H9 (cell line): ENCODE measurements around the gene TRRAP. TPM values are rescaled to one million over a fixed set of nuclear protein-coding genes. Genes with fewer than 3 reads are reported as not detected.

Experiments used
- DNase-seq: peaks from one replicate; pipeline ENCODE4 v3.0.0-alpha.2; 2017
- H2AFZ ChIP-seq: one replicate; pipeline ENCODE4 v1.6.1; 2013; ENCODE audit warnings: mild to moderate bottlenecking, low read length, control low read depth, moderate library complexity
- H2AK5ac ChIP-seq: 2 replicates; pipeline ENCODE4 v1.6.1; 2013; ENCODE audit warnings: low read length, control low read depth, mixed read lengths; ENCODE audit not compliant: insufficient read length
- H2BK120ac ChIP-seq: one replicate; pipeline ENCODE4 v1.6.1; 2013; ENCODE audit warnings: low read depth, mild to moderate bottlenecking, low read length, control low read depth, inconsistent platforms; ENCODE audit not compliant: poor library complexity, severe bottlenecking
- H2BK12ac ChIP-seq: 2 replicates; pipeline ENCODE4 v1.6.1; 2013; ENCODE audit warnings: low read length, control low read depth, mixed read lengths, low read depth; ENCODE audit not compliant: insufficient read length
- H2BK15ac ChIP-seq: 2 replicates; pipeline ENCODE4 v1.6.1; 2013; ENCODE audit warnings: low read depth, low read length, control low read depth
- H2BK20ac ChIP-seq: one replicate; pipeline ENCODE4 v1.6.1; 2013; ENCODE audit warnings: low read depth, mild to moderate bottlenecking, low read length, control low read depth, inconsistent platforms; ENCODE audit not compliant: poor library complexity, severe bottlenecking
- H2BK5ac ChIP-seq: 2 replicates; pipeline ENCODE4 v1.6.1; 2013; ENCODE audit warnings: low read length, control low read depth, mixed read lengths; ENCODE audit not compliant: insufficient read length
- H3K14ac ChIP-seq: 2 replicates; pipeline ENCODE4 v1.6.1; 2013; ENCODE audit warnings: low read length, control low read depth; ENCODE audit not compliant: insufficient read depth
- H3K18ac ChIP-seq: 2 replicates; pipeline ENCODE4 v1.6.1; 2013; ENCODE audit warnings: low read depth, mild to moderate bottlenecking, mixed read lengths, low read length, control low read depth; ENCODE audit not compliant: insufficient read length
- H3K23ac ChIP-seq: 2 replicates; pipeline ENCODE4 v1.6.1; 2013; ENCODE audit warnings: low read length, control low read depth, mixed read lengths, low read depth; ENCODE audit not compliant: insufficient read length
- H3K23me2 ChIP-seq: 2 replicates; pipeline ENCODE4 v1.6.1; 2013; ENCODE audit warnings: low read depth, mild to moderate bottlenecking, mixed read lengths, low read length, control low read depth; ENCODE audit not compliant: insufficient read length, poor library complexity, severe bottlenecking
- H3K27ac ChIP-seq: 2 replicates; pipeline ENCODE4 v1.5.1; 2013; ENCODE audit warnings: low read length, control low read depth, mixed read lengths, low read depth; ENCODE audit not compliant: insufficient read length
- H3K27me3 ChIP-seq: 2 replicates; pipeline ENCODE4 v1.6.1; 2013; ENCODE audit warnings: low read length, control low read depth, inconsistent platforms; ENCODE audit not compliant: insufficient read depth
- H3K4ac ChIP-seq: 2 replicates; pipeline ENCODE4 v1.6.1; 2013; ENCODE audit warnings: low read depth, mild to moderate bottlenecking, control low read depth, inconsistent platforms, low read length, moderate library complexity
- H3K4me1 ChIP-seq: 2 replicates; pipeline ENCODE4 v1.6.1; 2013; ENCODE audit warnings: low read length, control low read depth, inconsistent platforms; ENCODE audit not compliant: insufficient read depth
- H3K4me2 ChIP-seq: 2 replicates; pipeline ENCODE4 v1.6.1; 2013; ENCODE audit warnings: low read length, control low read depth, mixed read lengths; ENCODE audit not compliant: insufficient read length, insufficient read depth
- H3K56ac ChIP-seq: 2 replicates; pipeline ENCODE4 v1.6.1; 2013; ENCODE audit warnings: low read depth, mild to moderate bottlenecking, mixed read lengths, low read length, control low read depth; ENCODE audit not compliant: insufficient read length
- H3K79me1 ChIP-seq: 2 replicates; pipeline ENCODE4 v1.6.1; 2013; ENCODE audit warnings: low read depth, mild to moderate bottlenecking, moderate library complexity, low read length, control low read depth, inconsistent platforms; ENCODE audit not compliant: insufficient read depth, poor library complexity, severe bottlenecking
- H3K79me2 ChIP-seq: 2 replicates; pipeline ENCODE4 v1.6.1; 2013; ENCODE audit warnings: low read length, control low read depth, inconsistent platforms; ENCODE audit not compliant: insufficient read depth
- H3K9ac ChIP-seq: 2 replicates; pipeline ENCODE4 v1.6.1; 2013; ENCODE audit warnings: low read length, control low read depth, mixed read lengths; ENCODE audit not compliant: insufficient read length; ENCODE audit errors: extremely low read depth
- H3K9me3 ChIP-seq: one replicate; pipeline ENCODE4 v1.6.1; 2013; ENCODE audit warnings: low read depth, low read length, inconsistent platforms; ENCODE audit not compliant: control insufficient read depth
- H3T11ph ChIP-seq: one replicate; pipeline ENCODE4 v1.6.1; 2013; ENCODE audit warnings: mild to moderate bottlenecking, low read length, control low read depth, inconsistent platforms
- H4K20me1 ChIP-seq: one replicate; pipeline ENCODE4 v1.6.1; 2013; ENCODE audit not compliant: control insufficient read depth, insufficient read length, insufficient read depth
- H4K5ac ChIP-seq: 2 replicates; pipeline ENCODE4 v1.6.1; 2013; ENCODE audit warnings: low read depth, mild to moderate bottlenecking, mixed read lengths, low read length, control low read depth; ENCODE audit not compliant: insufficient read length
- H4K8ac ChIP-seq: replicated peaks from 2 replicates; pipeline ENCODE4 v1.6.1; 2013; ENCODE audit warnings: low read length, control low read depth, mixed read lengths, low read depth; ENCODE audit not compliant: insufficient read length
- H4K91ac ChIP-seq: 2 replicates; pipeline ENCODE4 v1.6.1; 2013; ENCODE audit warnings: low read depth, mild to moderate bottlenecking, moderate library complexity, mixed read lengths, low read length, control low read depth; ENCODE audit not compliant: insufficient read length
- H3K27ac Mint-ChIP-seq, 3 experiments: 2 replicates in 2 of 3; 3 replicates in 1 of 3; pipeline ENCODE4 v1.8.0; 2020 to 2021; ENCODE audit warnings: mixed read lengths in 3 of 3, mild to moderate bottlenecking in 1 of 3, moderate library complexity in 1 of 3
- H3K27me3 Mint-ChIP-seq: 2 replicates; pipeline ENCODE4 v1.8.0; 2021; ENCODE audit warnings: low read depth, mild to moderate bottlenecking, moderate library complexity, mixed read lengths
- H3K36me3 Mint-ChIP-seq, 3 experiments: 2 replicates in 2 of 3; 3 replicates in 1 of 3; pipeline ENCODE4 v1.8.0; 2020 to 2021; ENCODE audit warnings: low read depth in 3 of 3, mixed read lengths in 3 of 3; ENCODE audit not compliant: insufficient read depth in 1 of 3
- H3K4me1 Mint-ChIP-seq, 2 experiments: 2 replicates each; pipeline ENCODE4 v1.8.0; 2020; ENCODE audit warnings: mixed read lengths in 2 of 2
- H3K4me3 Mint-ChIP-seq, 2 experiments: 2 replicates in 1 of 2; 3 replicates in 1 of 2; pipeline ENCODE4 v1.8.0; 2020 to 2021; ENCODE audit warnings: mild to moderate bottlenecking in 2 of 2, mixed read lengths in 2 of 2, moderate library complexity in 1 of 2
- H3K9me3 Mint-ChIP-seq, 2 experiments: 2 replicates in 1 of 2; 3 replicates in 1 of 2; pipeline ENCODE4 v1.8.0; 2020; ENCODE audit warnings: mild to moderate bottlenecking in 2 of 2, mixed read lengths in 2 of 2, moderate library complexity in 1 of 2
- WGBS: extraction: QIAGEN DNeasy Blood & Tissue Kit; methylation state at CpG from one replicate; pipeline ENCODE4 v1.1.7; 2013; ENCODE audit warnings: missing lambda C conversion rate, low lambda C conversion rate, mixed read lengths; ENCODE audit not compliant: insufficient read length; ENCODE audit errors: extremely low coverage; 5-methylcytosine and 5-hydroxymethylcytosine counted together
- total RNA-seq: library from RNA; stranded (reverse); gene quantifications from 2 replicates; pipeline ENCODE4 v1.2.1, GENCODE V29; 2021
- TF ChIP-seq, protein P1 (sequence below): fragments of 200-600 bp; sonication (generic); conservative IDR thresholded peaks from 3 replicates; pipeline ENCODE4 v1.8.0; 2021; ENCODE audit warnings: antibody characterized with exemption, mild to moderate bottlenecking

TRRAP gene
- total RNA-seq, 1 experiment from 2014 or later, result 58.6 TPM

DNA sequence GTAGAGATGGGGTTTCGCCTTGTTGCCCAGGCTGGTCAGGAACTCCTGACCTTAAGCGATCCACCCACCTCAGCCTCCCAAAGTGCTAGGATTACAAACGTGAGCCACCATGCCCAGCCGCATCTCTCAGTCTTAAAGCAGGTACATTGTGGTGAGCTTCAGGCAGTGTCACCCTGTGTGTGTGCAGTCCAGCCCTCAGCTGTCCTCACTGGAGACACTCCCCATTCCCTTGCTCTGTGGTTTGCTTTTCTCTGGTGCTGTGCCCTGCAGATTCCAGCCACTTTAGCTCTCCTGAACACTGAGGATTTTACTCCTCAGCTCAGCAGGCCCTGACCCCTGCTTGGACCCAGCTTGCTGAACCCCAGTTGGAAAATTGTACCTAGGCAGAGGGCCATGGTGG, 6.1 kb downstream of the TRRAP start:
- no peak overlapping the region for H2BK120ac ChIP-seq

More for the DNA sequence above, 6.1 kb downstream of the TRRAP start:
- Histone ChIP-seq H2BK12ac (no peak overlapping the region), H3K56ac (no peak overlapping the region), H3K4me2 (no peak overlapping the region), H2BK5ac (no peak overlapping the region), H3K9ac (no peak overlapping the region), H3K23me2 (peaks cover 4% of the 10 kb centered on the region), H3K18ac (no peak overlapping the region), H2AK5ac (no peak overlapping the region), H2BK15ac (no peak overlapping the region; the same call in 1 of the 2 replicates), H4K8ac (no peak overlapping the region), H3K27ac (no peak overlapping the region), H3K27me3 (no peaks in the 10 kb centered on the region), H3K79me2 (peaks cover 6% of the 10 kb centered on the region), H3T11ph (no peak overlapping the region), H3K4me1 (no peaks in the 10 kb centered on the region), H2AFZ (no peak overlapping the region), H3K23ac (no peak overlapping the region), H4K20me1 (no peaks in the 10 kb centered on the region), H3K79me1 (peaks cover 4% of the 10 kb centered on the region), H4K5ac (no peak overlapping the region), H4K91ac (no peak overlapping the region), H3K4ac (no peak overlapping the region), H3K9me3 (no peaks in the 10 kb centered on the region), H2BK20ac (no peak overlapping the region), H3K14ac (no peak overlapping the region)
- Mint-ChIP-seq H3K27ac (no peak overlapping the region), H3K9me3 (no peaks in the 10 kb centered on the region), H3K4me1 (peaks cover 7 to 8% of the 10 kb centered on the region in 2 experiments; a peak in 2 of 4 replicates), H3K36me3 (peaks cover 19 to 75% (median 66%) of the 10 kb centered on the region in 3 experiments; a peak in 6 of 7 replicates), H3K27me3 (no peaks in the 10 kb centered on the region), H3K4me3 (no peak overlapping the region)
- DNase-seq, result no peak
- TF ChIP-seq, protein P1, sequence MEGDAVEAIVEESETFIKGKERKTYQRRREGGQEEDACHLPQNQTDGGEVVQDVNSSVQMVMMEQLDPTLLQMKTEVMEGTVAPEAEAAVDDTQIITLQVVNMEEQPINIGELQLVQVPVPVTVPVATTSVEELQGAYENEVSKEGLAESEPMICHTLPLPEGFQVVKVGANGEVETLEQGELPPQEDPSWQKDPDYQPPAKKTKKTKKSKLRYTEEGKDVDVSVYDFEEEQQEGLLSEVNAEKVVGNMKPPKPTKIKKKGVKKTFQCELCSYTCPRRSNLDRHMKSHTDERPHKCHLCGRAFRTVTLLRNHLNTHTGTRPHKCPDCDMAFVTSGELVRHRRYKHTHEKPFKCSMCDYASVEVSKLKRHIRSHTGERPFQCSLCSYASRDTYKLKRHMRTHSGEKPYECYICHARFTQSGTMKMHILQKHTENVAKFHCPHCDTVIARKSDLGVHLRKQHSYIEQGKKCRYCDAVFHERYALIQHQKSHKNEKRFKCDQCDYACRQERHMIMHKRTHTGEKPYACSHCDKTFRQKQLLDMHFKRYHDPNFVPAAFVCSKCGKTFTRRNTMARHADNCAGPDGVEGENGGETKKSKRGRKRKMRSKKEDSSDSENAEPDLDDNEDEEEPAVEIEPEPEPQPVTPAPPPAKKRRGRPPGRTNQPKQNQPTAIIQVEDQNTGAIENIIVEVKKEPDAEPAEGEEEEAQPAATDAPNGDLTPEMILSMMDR, result no peak
- WGBS, result no CpG with 5 or more reads among the region's 4 CpGs
